Uterus (tissue), 4 donors: Measurements from ENCODE around the gene RNU2-1. TPM values are rescaled to one million over a fixed set of nuclear protein-coding genes. Genes with fewer than 3 reads are reported as not detected.

ENCODE experiments used
- DNase-seq, 2 donors: peaks; one replicate each; pipeline ENCODE4 v3.0.0-alpha.2; 2019 to 2020
- H3K27ac ChIP-seq, 2 donors: fragments of 200-600 bp; sonication (generic); 1 replicate in 1 of 2; 2 replicates in 1 of 2; pipeline ENCODE4 v1.5.1; 2016 to 2018
- H3K27me3 ChIP-seq, 2 donors: fragments of 200-600 bp; sonication (generic); one replicate each; pipeline ENCODE4 v1.5.1; 2018 to 2019; ENCODE audit warnings: control low read depth in 1 of 2
- H3K36me3 ChIP-seq, 2 donors: fragments of 200-600 bp; sonication (generic); one replicate each; pipeline ENCODE4 v1.5.1; 2019; ENCODE audit warnings: control low read depth in 1 of 2
- H3K4me1 ChIP-seq, 2 donors: fragments of 200-600 bp; sonication (generic); one replicate each; pipeline ENCODE4 v1.5.1; 2018 to 2019; ENCODE audit warnings: control low read depth in 1 of 2
- H3K4me3 ChIP-seq, 2 donors: fragments of 200-600 bp; sonication (generic); 1 replicate in 1 of 2; 2 replicates in 1 of 2; pipeline ENCODE4 v1.5.1; 2018 to 2019; ENCODE audit warnings: mild to moderate bottlenecking in 1 of 2
- H3K9me3 ChIP-seq, 2 donors: fragments of 200-600 bp; sonication (generic); one replicate each; pipeline ENCODE4 v1.5.1; 2019; ENCODE audit warnings: control low read depth in 1 of 2
- CTCF ChIP-seq, 4 experiments: fragments of 200-600 bp in 2 of 4; fragments of 450-650 bp in 2 of 4; sonication (generic) in 2 of 4; IDR thresholded peaks; one replicate each; pipeline ENCODE4 v1.5.1; 2016 to 2019; ENCODE audit warnings: antibody characterized with exemption in 4 of 4, mild to moderate bottlenecking in 2 of 4, moderate library complexity in 1 of 4
- POLR2A ChIP-seq, 2 donors: fragments of 450-650 bp; IDR thresholded peaks; one replicate each; pipeline ENCODE4 v1.6.1; 2016; ENCODE audit warnings: antibody characterized with exemption in 2 of 2, mild to moderate bottlenecking in 1 of 2, moderate library complexity in 1 of 2
- intact Hi-C: fragments of 100-400 bp; cut with DNase I; formaldehyde crosslinking; loops from one replicate; pipeline ENCODE4 v1.15.1; 2023; ENCODE audit warnings: low total_unique reads
- total RNA-seq, 4 donors: library from RNA; depleted of rRNA in 3 of 4; stranded (reverse); fragments of >200 nt in 3 of 4; gene quantifications; one replicate each; pipeline versions ENCODE4 v1.1.0 to v1.2.4, GENCODE V29; 2014 to 2023
- donor health status: DM: yes; HTN: yes; CAD: no.

The RNU2-1 gene
- total RNA-seq, 4 donors from 2014 or later = 2,193 TPM; not detected in 3

- Histone ChIP-seq H3K27me3 (no peaks in the 10 kb centered on the region), H3K36me3 (no peaks in the 10 kb centered on the region), H3K27ac (no peak overlapping the region), H3K9me3 (no peaks in the 10 kb centered on the region), H3K4me3 (no peak overlapping the region), H3K4me1 (no peaks in the 10 kb centered on the region)
- no peak for DNase-seq
- intact Hi-C loops = no loop called here
- TF ChIP-seq CTCF (IDR thresholded peaks at IDR 0.05) (no peak), POLR2A (IDR thresholded peaks at IDR 0.05) (no peak)
These were observed 16.1 kb downstream of the RNU2-1 start for GRCh38 chr17:43217614-43218087.

- Histone ChIP-seq H3K27ac (no peak overlapping the region), H3K27me3 (no peaks in the 10 kb centered on the region), H3K9me3 (no peaks in the 10 kb centered on the region), H3K36me3 (no peaks in the 10 kb centered on the region), H3K4me1 (no peaks in the 10 kb centered on the region), H3K4me3 (no peak overlapping the region)
- intact Hi-C loops = no loop called here
- DNase-seq = no peak
- TF ChIP-seq POLR2A (IDR thresholded peaks at IDR 0.05) = no peak
- no peak for TF ChIP-seq CTCF (IDR thresholded peaks at IDR 0.05)
These were observed 16.8 kb downstream of the RNU2-1 start for GRCh38 chr17:43216762-43217613.

GRCh38 chr17:43216369-43216761 is 17.4 kb downstream of the RNU2-1 start:
- no peak for DNase-seq
- H3K27ac ChIP-seq = no peak overlapping the region
- H3K4me1 ChIP-seq = no peaks in the 10 kb centered on the region
- no peaks in the 10 kb centered on the region for H3K27me3 ChIP-seq
- intact Hi-C loops = no loop called here
- H3K36me3 ChIP-seq = no peaks in the 10 kb centered on the region
- no peak for TF ChIP-seq POLR2A (IDR thresholded peaks at IDR 0.05)
- TF ChIP-seq CTCF (IDR thresholded peaks at IDR 0.05) = no peak
- no peaks in the 10 kb centered on the region for H3K9me3 ChIP-seq
- H3K4me3 ChIP-seq = no peak overlapping the region

- Histone ChIP-seq H3K36me3 (no peaks in the 10 kb centered on the region), H3K4me1 (no peaks in the 10 kb centered on the region), H3K27ac (no peak overlapping the region), H3K9me3 (no peaks in the 10 kb centered on the region), H3K27me3 (no peaks in the 10 kb centered on the region), H3K4me3 (no peak overlapping the region)
- intact Hi-C loops = no loop called here
- TF ChIP-seq POLR2A (IDR thresholded peaks at IDR 0.05) (no peak), CTCF (IDR thresholded peaks at IDR 0.05) (no peak)
- no peak for DNase-seq
These were observed 18.4 kb downstream of the RNU2-1 start for GRCh38 chr17:43215341-43215740.

- TF ChIP-seq POLR2A (IDR thresholded peaks at IDR 0.05) (no peak), CTCF (IDR thresholded peaks at IDR 0.05) (no peak)
- H3K4me1 ChIP-seq = no peaks in the 10 kb centered on the region
- DNase-seq = no peak
- intact Hi-C loops = no loop called here
- H3K4me3 ChIP-seq = no peak overlapping the region
- H3K27ac ChIP-seq = no peak overlapping the region
- no peaks in the 10 kb centered on the region for H3K36me3 ChIP-seq
- H3K27me3 ChIP-seq = no peaks in the 10 kb centered on the region
- no peaks in the 10 kb centered on the region for H3K9me3 ChIP-seq
These were observed 20.2 kb downstream of the RNU2-1 start for GRCh38 chr17:43213545-43213944.
